HG03439 (cell line): Measurements from ENCODE around the gene TDRD7.
"Not testable (repeated sequence)": the region's sequence is repeated elsewhere in the genome, so short reads cannot be mapped to it uniquely, and the experiment has no call there.

Experiments
- ATAC-seq: cut with Tn5 transposase; IDR thresholded peaks from one replicate; pipeline ENCODE4 v1.9.1; 2021; ENCODE audit warnings: mild to moderate bottlenecking, moderate library complexity; ENCODE audit not compliant: unreplicated experiment

Gene TDRD7

DNA sequence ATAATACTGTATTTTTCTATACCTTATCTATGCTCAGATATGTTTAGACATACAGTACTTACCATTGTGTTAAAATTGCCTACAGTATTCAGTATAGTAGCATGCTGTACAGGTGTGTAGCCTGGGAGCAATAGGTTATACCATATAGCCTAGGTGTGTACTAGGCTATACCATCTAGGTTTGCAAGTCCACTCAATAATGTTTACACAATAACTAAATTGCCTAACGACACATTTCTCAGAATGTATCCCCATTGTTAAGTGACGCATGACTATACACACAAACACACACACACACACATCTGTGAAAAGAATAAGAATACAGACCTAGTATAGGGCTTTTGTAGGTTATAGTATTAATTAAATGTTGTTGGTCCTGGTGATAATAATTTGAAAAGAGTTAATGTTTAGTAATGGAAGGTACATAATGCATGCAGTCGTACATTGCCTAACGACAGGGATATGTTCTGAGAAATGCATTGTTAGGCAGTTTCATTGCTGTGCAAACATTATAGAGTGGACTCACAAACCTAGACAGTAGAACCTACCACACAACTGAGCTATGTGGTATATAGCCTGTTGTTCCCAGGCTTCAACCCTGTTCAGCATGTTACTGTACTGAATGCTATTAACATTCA is 13.6 kb downstream of the TDRD7 start:
- ATAC-seq: no peak

- ATAC-seq: no peak
These were observed 14.1 kb downstream of the TDRD7 start for GRCh38 chr9:97425973-97426336.

DNA sequence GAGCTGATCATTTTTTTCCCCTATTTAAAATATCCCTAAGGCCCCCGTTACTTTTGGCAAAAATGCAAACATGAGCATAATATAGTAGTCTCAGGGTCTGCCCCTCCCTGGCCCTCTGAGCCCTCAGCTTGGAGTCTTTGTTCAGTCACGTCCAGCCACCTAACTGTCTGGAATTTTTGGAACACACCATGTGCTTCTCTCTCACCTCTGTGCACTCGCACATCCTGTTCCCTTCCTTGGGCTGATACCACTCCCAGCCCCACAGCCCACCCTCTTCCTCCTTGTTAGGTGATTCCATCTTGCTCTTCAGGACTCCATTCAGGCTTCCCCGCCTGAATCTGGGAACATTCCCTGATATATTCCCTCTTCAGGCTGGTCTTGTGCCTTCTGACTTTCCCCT is 16.0 kb downstream of the TDRD7 start:
- no peak for ATAC-seq

DNA sequence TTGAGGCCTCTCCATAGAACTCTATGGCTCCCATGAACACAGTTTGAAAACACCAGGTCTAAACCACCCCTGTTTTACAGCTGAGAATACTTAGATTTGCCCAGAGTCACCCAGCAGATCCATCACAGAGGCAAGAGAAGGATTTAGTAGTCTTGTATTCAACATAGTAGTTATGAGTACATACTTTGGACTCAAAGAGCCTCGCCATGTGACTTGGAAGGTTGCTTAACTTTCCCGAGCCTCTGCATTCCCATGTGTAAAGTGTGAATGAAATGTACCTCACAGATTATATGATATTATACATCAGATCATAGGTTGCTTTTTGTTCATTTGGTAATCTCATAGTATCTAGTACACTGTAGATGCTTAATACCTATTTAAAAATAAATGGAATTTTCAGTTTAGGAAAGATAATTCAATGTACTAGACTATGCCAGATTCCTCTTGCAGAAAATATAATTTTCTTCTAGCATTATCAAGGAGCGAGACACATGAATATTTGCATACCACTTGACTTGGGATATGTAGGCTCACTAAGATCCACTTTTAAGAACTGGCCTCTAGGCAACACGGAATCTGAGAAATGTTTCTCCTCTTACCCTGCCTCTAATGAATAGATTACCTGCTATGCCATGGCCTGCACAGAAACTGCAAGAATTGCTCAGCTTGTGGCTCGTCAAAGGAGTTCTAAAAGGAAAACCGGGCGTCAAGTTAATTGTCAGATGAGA is 18.6 kb downstream of the TDRD7 start:
- no peak for ATAC-seq

- ATAC-seq: no peak
These were observed 19.1 kb downstream of the TDRD7 start for GRCh38 chr9:97431044-97431441.

DNA sequence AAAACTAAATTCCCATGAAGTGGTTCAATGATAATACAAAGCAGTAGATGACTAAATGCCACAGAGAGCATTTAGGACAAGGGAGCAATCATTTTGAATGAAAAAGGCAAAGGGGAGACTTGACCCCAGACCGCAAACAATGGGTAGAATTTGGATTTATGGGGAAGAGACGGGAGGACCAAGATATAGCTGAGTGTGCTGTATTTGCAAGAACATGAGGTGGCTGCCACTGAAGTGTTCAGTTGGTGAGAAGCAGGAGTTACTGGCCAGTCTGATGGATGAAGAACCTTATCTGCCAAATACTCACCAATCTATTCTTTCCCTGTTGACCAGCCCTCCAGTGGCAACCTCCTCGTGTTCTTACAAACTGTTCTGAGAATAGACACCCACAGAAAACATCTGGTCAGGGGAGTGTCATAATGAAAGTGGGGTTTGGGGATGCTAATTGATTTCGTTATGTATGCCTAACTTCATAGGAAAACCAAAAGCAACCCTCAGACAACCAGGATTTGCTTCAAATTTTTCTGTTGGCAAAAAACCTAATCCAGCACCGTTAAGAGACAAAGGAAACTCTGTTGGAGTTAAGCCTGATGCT is 19.8 kb downstream of the TDRD7 start:
- ATAC-seq: no peak

GRCh38 chr9:97437051-97437600 is 25.2 kb downstream of the TDRD7 start:
- no peak for ATAC-seq

GRCh38 chr9:97438257-97438656 is 26.4 kb downstream of the TDRD7 start:
- no peak for ATAC-seq

DNA sequence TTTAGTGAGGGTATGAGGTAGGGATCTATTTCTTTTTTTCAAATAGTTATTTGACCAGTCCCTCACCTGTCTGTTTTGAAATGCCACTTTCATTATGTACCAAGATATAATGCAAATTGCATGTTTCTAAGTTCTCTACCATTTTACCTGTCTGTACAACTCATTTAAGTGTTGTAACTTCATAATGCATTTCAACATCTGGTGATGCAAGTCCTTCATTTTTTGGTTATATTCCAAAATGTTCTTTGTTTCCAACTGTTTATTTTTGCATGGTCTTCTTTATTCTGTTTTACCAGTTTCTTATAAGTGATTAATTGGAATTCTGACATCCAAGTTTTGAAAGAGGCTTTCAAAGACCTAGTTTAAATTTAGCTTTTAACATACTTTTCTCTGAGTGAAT is 26.8 kb downstream of the TDRD7 start:
- no peak for ATAC-seq

GRCh38 chr9:97440160-97440559 is 28.3 kb downstream of the TDRD7 start:
- no peak for ATAC-seq

GRCh38 chr9:97441729-97442128 is 29.8 kb downstream of the TDRD7 start:
- no peak for ATAC-seq

DNA sequence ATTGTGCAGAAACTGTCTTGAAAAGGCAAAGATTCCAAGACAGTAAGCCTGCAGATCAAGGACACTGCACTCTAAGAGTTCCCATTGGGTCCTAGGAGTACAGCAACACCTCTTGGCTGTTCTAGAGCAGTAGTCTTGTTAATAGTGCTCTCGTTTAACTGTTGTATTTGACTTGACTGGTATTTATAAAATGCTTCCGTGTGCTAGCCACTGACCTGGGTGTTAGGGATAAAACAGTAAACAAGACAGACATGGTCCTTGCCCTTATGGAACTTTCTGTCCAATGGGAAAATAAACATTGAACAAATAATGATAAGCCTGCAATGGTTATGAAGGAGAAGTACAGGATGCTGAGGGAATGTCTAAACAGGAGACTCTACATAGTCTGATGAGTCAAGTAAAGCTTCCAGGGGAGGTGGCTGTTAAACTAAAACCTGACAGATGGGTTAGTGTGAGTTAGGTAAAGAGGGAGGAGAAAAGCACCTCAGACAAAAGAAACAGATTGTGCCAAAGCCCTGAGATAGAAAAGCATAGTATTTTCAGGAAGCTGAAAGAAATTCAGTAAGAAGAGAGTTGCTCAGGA is 33.3 kb downstream of the TDRD7 start:
- no peak for ATAC-seq

DNA sequence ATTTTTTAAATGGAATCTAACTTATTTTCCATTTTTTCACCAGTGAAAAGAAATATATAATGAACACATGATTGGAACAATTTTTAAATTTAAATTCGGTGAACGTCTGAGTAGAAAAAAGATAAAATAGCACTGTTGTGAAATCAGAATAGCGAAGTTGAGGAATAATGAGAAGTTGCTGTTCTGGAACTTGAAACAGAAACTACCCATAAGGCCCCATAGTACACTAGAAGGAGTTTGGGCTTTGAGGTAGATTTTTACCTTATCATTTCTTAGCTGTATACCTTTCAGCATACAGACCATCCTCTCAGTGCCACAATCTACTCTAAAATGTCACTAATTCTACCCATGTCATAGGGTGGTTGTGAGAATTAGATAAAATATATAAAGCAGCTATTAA is 35.1 kb downstream of the TDRD7 start:
- no peak for ATAC-seq

- ATAC-seq: not testable (repeated sequence)
These were observed 41.7 kb downstream of the TDRD7 start for GRCh38 chr9:97453573-97453972.

GRCh38 chr9:97456841-97457240 is 44.9 kb downstream of the TDRD7 start:
- not testable (repeated sequence) for ATAC-seq

GRCh38 chr9:97459326-97459725 is 47.4 kb downstream of the TDRD7 start:
- no peak for ATAC-seq

DNA sequence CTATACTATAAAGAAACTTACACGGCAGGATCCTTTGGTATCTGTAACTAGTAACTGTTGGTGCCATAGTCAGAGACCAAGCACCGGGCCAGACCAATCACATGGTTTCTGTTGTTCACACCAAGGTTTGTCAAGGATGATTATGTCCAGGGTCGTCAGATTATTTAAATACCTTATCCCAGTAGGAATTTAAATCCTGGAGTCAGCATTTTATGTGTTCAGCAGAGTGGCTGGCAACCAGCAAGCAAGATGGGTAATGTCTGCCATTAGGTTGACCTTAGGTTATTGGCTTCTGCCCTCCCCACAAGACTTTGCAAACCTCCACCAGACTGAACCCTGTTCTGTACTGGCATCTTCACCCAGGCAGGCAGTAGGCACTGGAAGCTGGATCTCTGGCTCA is 50.3 kb downstream of the TDRD7 start:
- no peak for ATAC-seq

DNA sequence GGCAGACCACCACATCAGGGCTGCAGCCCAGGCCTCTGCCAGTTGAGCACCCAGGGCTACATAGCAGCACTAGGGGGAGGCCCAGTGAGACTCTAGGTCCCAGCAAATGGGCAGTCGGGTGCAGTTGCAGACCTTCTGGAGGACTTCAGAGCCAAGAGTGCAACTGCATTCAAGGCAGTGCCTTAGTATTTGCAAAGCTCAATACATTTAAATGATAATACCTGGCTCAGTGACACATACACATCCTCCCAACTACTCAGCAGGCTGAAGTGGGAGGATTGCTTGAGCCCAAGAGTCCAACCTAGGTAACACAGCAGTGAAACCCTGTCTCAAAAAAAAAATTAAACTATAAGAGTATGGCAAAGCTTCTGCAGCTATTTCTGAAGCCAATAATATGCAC is 51.0 kb downstream of the TDRD7 start:
- no peak for ATAC-seq

- peak; percentile 72 for ATAC-seq
These were observed 57.0 kb downstream of the TDRD7 start for GRCh38 chr9:97468658-97469448.

- ATAC-seq: no peak
These were observed 58.2 kb downstream of the TDRD7 start for GRCh38 chr9:97470076-97470475.

DNA sequence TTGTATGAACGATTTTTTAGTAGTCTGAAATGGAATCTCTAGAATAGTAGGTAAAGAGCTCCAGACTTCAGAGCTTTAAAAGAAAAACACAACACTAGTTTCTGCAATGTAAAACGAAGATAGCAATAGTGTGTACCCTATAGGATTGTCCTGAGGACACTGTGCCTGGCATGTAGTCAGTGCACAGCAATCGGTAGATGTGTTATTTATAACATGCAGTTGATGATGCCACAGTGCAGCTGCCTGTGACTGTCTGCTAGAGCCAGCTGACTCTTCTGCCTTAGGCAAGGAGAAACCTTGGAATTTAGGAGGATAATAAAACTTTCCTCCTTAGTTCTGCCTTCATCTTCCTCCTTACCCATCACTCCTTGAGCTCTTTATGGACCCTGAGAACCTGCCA is 61.8 kb downstream of the TDRD7 start:
- no peak for ATAC-seq
